Measurements from ENCODE around the gene MORN4. TPM values are rescaled to one million over a fixed set of nuclear protein-coding genes. Genes with fewer than 3 reads are reported as not detected.

MORN4 gene
- polyA plus RNA-seq, 3 donors = 21.6 to 29.5 (median 22.0) TPM

DNA sequence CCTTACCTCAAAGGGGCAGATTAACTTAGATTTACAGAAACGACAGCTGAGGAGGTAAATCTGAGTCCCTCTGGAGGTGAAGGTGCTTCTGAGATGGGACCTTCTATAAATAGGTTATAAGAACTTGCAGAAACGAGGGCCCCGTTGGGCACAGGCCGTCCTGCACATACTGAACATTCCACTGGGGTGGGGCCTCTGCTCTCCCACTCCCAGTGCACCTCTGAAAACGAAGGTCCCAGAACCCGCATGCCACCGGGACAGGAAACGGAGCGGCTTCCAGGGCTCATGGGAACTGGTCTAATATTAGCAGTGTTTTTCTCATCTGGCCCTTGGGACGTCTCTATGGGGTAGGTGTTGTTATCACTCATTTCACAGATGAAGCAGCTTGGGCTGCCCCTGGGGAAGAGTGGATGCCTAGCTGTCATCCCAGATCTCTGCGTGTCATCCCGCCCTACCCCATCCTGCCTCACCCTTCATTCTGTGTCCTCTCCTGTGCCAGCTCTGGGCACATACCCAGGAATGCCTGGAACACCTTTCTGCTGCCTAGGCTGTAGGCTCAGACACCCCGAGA lies 24.2 kb downstream of the MORN4 start:
- DNase-seq (ENCODE audit: extremely low read depth in 1 of 11, low read depth in 9 of 11, low spot score in 4 of 11) = no peak

DNA sequence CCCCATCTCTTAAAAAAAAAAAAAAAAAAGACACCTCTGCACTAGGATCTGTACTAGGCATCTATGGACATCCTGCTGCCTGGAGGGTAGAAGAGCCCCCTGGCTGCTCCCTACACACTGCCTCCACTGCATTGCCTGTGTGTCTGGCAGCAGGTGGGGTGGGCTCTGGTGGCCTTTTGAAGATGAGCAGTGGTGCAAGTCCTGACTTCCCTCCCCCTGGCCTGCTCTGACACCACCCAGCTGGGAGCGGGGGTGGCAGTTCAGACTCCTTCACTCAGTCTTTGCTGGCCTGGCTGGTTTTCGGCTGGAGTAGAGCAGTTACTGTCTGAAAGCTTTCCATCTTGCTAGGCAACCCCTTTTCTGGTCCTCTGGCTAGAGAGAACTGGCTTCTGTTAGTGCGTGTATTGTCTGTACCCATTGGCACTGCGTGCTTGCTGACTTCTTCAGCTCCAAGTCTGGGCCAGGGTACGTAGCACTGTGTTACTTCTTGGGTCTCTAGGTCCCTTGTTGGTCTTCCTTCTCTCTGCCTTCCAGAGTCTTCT lies 26.1 kb downstream of the MORN4 start:
- DNase-seq (ENCODE audit: extremely low read depth in 1 of 11, low read depth in 9 of 11, low spot score in 4 of 11) = peak in 1 of 11 donors; percentile 12

DNA sequence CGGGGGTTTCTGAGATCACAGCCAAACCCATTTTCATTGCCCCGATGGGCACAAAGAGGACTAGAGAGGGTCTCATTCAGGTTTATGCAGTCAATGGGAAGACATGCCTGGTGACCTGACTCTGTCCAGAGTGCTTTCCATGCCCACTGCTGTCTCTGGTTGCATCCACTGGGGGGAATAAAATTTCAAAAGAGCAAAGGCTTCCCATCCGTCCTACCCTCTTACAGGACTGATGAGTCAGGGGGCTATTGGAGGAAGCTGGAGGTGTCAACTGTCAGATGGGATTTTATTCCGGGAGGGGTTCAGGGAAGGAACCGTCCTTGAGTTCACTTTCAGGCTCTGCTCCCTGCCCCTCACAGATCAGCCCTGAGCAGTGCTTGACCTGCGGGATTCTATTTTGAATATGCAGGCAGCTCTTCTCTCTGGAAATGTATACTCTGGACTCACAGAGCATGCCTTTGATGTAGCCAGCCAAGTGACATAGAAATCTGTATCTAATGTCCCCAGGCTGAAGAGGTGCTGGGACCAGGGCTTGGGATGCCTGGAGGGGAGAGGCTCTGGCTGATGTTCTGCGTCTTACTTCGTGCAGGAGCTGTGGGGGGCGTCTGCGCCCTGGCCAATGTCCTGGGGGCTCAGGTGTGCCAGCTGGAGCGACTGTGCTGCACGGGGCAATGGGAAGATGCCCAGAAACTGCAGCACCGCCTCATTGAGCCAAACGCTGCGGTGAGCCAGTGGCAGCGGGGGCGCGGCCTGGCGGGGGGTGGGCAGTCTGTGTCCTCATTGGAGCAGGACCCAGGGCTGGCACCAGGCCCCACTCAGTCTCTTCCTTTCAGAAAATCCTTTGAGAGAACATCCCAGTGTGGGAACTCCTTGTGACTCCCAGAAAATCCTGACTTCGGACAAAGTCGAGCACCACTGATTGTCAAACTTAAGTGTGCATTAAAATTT lies 31.8 kb downstream of the MORN4 start:
- DNase-seq (ENCODE audit: extremely low read depth in 1 of 11, low read depth in 9 of 11, low spot score in 4 of 11) = no peak

DNA sequence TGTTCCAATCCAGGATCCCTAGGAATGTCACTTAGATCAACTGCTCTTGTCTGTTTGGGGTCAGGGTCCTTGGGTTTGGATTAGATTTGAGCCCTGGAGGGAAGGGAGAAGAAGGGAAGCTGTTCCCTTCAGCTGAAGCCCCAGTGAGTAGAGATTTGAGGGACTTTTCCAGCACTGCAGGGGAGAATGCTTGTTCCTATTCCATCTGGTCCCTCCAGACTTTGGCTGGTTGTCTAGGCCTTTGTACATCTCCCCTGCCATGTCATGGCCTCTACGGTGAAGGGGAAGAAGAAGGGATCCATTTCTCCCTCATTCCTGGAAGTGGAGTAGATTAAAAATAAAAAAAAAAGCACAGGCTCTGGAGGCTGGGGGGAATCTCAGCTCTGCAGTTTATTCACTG lies 32.7 kb downstream of the MORN4 start:
- DNase-seq (ENCODE audit: extremely low read depth in 1 of 11, low read depth in 9 of 11, low spot score in 4 of 11) = no peak

DNA sequence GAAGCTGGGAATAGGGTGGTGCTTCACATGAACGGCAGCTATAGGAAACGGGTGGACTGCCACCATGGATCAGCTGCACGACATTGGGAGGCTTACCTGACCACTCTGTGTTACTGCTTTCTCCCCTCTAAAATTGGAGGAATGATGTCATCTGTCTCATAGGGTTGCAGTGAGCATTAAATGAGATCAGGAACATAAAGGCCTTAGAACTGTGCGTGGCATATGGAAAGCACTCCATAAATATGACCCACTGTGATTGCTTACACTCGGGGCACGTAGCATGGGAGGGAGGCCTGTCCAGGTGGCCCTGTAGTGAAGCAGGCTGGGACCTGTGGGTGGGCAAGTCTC lies 34.1 kb downstream of the MORN4 start:
- DNase-seq (ENCODE audit: extremely low read depth in 1 of 11, low read depth in 9 of 11, low spot score in 4 of 11) = no peak

DNA sequence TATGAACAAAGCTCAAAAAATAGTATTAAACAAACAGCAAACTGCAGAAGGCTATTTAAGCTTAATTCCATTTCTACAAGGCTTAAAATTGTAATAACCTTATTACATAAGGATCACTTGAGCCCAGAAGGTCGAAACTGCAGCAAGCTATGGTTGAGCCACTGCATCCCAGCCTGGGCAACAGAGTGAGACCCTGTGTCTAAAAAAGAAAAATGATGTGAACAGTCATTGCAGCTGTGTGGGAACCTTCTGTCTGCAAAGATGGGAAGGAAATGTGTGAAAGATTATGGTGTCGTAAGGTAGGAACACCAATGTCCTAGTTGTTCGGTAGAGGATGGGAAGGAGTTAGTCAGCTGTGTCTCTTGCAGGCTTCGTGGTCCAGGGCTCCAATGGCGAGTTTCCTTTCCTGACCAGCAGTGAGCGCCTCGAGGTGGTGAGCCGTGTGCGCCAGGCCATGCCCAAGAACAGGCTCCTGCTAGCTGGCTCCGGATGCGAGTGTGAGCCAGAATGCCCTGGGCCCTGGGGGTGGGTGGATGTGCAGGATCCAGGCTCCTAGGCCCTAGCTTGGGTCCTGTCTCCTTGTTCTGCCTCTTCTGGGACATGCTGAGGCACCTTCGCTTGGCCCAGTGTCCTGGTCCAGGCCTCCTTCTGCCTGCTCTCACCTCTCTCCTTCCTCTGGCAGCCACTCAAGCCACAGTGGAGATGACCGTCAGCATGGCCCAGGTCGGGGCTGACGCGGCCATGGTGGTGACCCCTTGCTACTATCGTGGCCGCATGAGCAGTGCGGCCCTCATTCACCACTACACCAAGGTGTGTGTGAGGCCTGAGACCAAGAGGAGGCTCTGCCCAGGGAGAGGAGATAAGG lies 34.7 kb downstream of the MORN4 start:
- no peak for DNase-seq (ENCODE audit: extremely low read depth in 1 of 11, low read depth in 9 of 11, low spot score in 4 of 11)

DNA sequence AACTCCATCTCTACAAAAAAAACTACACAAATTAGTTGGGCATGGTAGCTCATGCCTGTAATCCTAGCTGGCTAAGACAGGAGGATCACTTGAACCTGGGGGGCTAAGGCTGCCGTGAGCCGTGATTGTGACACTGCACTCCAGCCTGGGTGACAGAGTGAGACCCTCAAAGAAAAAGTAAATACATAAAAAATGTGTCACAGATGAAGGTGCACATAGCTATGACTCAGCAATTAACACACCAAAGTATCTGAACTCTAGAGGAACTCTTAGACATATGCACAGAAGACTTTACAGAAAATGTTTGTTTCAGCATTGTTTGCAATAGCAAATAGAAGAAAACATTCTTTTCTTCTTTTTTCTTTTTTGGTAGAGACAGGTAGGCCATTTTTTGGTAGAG lies 35.5 kb downstream of the MORN4 start:
- DNase-seq (ENCODE audit: extremely low read depth in 1 of 11, low read depth in 9 of 11, low spot score in 4 of 11) = no peak

DNA sequence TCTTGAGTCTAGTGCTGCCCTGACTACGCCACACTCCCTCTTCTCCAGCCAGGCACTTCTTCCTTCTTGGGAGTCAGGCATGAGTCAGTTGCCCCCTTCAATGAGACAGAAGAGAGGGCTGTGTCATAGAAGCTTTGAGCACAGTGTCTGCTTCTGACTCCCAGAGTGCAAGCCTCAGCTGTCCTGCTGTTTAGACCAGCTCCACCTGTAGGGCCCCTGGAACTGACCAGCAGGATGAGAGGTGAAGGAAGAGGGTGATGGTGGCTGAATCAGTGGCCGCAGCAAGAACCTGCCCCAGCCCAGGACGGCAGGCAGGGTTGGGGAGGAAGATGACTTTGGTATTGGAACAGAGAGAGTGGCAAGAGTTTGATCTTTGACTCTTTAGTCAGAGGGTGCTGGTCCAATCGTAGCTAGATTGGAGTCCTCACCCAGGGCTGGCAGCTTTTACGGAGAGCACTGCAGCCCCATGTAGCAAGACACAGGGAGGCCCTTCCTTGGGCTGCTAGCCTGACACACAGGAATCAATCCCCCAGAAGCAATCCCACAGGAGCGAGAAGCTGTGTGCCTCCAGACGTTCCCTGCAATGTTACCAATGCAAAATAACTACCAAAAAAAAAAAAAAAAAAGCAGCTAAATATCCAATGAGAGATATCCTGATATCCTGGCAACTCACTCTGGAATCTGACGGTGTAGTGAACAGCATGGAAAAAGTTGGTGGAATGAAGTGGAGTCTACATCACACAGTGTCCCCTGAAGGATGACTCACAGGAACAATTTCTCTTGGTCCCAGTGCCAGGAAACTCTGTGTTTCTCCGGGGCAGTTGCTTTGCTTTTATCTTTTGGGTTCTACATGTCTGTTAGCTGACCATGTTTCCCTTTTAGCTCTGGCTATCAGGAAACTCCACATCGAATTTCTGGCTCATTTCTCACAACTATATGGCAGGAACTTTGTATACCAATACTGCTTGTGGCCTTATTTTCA lies 36.9 kb downstream of the MORN4 start:
- DNase-seq (ENCODE audit: extremely low read depth in 1 of 11, low read depth in 9 of 11, low spot score in 4 of 11) = no peak

DNA sequence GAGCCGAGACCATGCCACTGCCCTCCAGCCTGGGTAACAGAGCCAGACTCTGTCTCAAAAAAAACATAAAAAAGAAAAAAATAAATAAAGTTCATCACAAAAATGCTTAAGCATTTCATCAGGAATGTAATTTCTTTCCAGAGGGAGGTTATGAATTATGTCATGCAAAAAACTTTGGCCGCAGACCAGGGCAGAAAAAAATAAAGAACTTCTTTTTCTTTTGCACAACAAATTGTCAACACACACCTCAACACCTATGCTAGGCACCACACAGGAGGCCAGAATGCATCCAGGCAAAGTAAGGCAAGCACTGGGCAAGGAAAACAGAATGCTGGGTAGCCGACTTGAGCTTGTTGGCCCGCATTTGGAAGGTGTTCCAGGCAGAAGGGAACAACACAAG lies 39.9 kb downstream of the MORN4 start:
- no peak for DNase-seq (ENCODE audit: extremely low read depth in 1 of 11, low read depth in 9 of 11, low spot score in 4 of 11)

DNA sequence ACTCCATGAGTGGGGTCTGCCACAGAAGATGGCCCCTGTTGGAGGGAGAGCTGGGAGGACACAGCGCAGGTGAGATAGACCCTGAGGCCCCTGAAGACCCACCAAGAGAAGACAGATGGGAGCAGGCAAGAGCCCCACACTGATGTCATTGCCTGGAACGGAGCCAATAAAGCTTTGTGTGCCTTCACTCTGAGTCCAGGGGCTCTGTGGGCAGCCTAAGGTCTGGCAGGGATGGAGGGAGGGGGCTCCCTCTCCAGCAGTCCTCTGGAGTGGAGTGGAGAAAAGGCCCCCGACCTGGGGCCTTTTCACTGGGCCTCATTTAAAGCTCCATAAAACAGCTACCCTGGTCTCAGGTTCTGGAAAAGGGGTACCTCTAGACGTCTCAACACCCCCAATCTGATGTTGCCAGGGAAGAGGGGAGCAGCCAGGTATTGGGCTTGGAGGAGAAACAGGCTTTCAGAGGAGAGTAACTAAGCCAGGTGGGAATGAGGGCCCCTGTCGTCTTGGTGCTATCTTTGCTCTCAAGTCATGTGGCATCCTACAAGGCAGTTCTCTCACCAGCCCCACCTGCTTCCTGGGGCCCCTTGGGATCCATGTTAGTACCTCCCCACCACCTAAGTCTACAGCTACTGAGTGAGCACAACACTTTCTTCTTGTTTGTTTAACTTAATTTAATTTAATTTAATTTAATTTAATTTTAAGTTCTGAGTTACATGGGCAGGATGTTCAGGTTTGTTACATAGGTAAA lies 42.4 kb downstream of the MORN4 start:
- no peak for DNase-seq (ENCODE audit: extremely low read depth in 1 of 11, low read depth in 9 of 11, low spot score in 4 of 11)

DNA sequence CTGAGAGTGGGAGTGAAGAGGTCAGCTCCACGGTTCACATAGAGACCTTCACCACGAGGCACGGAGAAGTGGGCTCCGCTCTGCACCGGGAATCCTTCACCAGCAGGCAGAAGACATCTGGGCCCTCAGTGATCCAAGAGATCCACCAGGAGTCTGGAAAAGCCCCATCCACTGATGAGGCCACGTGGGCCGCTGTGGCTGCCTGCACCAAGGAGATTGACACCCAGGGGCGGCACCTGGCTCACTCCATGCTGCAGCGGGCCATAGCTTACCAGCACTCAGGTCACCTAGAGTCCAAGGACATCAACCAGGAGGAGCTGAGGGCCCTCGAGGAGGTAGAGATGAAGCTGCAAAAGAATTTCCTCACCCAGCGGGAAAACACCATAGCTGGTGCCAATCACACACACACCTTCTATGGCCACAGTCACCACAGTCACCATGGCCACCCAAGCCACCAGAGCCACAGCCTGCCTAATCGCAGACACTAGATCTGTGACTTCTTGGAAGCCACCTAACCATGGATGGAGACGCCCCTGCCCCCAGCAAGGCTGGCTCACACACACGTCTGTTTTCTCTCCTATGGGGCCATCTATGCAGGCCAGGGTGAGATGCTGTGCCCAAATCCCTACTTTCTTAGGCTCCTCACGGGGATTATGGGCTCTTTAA lies 43.1 kb downstream of the MORN4 start:
- no peak for DNase-seq (ENCODE audit: extremely low read depth in 1 of 11, low read depth in 9 of 11, low spot score in 4 of 11)

DNA sequence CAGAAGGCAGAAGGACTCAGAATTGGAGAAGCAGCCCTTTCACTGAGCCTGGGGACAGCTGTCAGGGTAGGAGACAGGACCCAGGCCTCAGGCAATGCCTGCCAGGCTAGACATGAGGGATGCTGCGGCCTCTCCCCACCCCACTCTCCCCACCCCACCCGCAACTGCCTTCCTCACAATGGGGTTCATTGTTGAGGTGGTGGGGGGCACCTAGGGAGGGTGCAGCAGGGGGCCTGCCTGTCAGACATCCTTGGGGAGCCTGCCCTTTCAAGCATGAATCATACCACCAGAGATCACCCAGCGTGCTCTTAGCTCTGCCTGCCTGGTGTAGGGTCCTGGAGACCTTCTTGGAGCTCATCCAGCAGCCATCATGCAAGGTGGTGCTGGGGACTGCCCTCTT lies 43.8 kb downstream of the MORN4 start, which contains the start of gene C10orf62:
Gene C10orf62, plus strand, starts transcription at position 243 of the 400 bp plus-strand sequence. CDS start 177 bp downstream, outside the sequence.
- DNase-seq (ENCODE audit: extremely low read depth in 1 of 11, low read depth in 9 of 11, low spot score in 4 of 11) = no peak

DNA sequence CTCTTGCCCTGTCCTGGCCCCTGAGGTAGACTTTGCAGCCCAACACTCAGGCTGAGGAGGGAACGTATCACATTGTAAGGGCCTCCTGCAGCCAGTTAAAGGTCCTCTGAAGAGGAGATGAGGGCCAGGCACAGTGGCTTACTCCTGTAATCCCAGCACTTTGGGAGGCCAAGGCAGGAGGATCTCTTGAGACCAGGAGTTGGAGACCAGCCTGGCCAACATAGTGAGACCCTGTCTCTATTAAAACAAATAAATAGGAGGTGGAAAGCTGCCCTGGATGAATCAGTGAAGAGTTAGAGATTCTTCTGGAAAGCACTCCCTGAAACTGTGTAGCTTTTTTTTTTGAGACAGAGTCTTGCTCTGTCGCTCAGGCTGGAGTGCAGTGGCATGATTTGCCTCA lies 46.1 kb downstream of the MORN4 start:
- no peak for DNase-seq (ENCODE audit: extremely low read depth in 1 of 11, low read depth in 9 of 11, low spot score in 4 of 11)

DNA sequence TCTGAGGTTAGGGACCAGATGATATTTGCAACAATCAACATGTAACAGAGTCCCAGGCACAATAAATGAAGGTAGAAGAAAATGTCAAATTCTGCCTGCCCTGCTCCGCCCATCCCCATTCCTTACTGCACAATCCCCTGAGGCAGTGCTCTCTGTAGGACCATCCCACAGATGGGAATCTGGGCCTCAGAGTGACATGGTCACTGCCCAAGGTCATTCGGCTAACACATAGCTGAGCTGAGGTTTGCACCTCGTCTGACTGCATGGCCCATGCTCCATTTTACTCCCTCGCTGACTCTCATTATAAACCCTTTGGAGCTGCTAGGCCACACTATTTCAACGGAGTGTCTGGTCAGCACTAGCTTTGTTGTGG lies 47.9 kb downstream of the MORN4 start:
- DNase-seq (ENCODE audit: extremely low read depth in 1 of 11, low read depth in 9 of 11, low spot score in 4 of 11) = no peak

DNA sequence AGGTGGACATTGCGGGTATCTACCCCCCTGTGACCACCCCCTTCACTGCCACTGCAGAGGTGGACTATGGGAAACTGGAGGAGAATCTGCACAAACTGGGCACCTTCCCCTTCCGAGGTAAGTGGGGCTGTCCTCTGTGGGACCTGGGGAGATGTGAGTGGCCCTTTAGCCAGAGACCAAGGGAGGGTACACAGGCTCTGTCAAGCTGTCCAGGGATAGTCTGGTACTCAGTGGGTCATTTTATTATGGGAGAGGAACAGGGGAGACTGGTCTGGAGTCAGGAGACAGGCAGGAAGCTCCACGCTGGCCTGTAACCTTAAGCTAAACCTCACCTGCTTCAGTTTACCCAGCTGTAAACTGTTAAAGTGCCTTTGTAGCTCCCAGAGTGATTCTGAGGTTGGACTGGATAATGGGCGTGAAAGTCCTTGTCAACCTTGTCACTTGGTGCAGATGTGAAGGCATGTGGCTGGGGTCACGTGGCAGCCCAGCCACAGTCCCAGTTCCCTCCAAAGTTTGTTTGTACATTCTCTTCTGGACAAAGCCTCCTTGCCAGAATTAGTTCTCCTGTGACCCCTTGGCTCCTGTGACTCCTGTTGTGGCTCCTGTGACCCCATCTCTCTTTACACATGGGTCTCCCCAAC lies 48.4 kb downstream of the MORN4 start:
- DNase-seq (ENCODE audit: extremely low read depth in 1 of 11, low read depth in 9 of 11, low spot score in 4 of 11) = no peak

DNA sequence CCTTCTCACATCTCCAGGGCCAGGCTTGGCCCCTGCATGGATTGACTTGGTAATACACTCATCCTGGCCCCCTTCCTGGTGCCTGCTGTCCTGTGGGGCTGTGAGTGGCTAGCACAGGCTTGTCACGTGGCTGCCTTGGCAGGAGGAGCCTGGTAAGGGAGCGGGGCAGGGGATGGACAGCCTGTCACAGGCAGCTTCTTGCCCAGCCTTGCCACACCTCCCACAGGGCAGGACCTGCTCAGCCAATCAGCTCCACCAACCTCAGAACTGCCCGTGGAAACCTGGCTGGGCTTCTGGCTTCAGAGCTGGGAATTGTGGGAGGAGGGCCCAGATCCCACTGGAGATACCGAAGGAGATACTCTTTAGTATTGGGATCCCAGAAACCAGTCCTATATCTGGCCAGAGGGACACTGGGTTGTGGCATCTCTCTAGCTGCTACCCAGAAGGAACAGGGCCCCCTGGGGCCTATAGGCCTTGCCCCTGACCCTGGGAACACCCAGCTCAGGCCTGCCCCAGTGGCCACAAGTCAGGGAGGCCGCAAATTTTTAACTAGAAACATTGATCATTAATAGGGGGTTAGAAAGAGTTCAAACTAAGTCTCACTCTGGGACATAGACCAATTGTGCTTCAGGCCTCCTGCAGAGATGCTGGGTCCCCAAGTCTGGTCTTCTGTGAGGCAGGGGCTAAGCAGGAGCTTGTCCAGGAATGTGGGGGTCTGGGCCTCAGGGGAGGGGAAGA lies 49.1 kb downstream of the MORN4 start, which contains the start of gene HOGA1:
Gene HOGA1, plus strand, starts transcription at position 330 of the 738 bp plus-strand sequence. Its CDS starts 315 bp downstream, at position 645.
- DNase-seq (ENCODE audit: extremely low read depth in 1 of 11, low read depth in 9 of 11, low spot score in 4 of 11) = peak in 8 of 11 donors; percentile 25 to 57 (median 46)
